ENCODE results near the gene LTO1.

DNA sequence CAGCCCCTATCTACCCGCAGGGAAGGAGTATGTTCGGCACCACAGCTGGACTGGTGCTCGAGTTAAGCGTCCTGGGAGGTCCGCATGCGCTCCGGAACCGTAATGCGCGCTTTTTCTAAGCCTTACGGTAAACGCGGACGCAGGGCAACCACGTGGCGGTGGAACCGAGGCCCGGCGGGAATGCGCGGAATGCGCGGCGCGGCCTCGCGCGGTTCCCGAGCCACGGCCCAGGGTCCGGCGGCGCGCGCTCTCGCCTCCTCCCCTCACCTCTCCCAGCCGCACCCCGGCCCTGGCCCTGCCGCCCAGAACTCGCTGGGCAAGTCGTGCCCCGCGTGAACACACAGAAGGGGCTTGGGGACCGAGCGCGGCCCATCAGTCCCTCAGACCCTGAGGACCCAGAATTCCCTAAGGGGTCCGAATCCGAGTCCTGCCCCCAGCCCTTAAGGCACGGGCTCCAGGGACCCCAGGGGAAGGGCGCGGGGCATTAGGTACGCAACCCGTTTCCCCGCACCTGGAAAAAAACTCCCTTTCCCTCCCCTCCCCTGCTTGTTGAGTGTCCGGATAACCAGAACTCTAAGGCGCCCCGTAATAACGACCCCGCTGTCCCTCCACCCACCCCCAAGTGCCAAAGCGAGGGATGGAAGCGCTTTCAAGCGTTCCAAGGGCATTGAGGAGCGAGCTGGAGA, 38.5 kb downstream of the LTO1 start:
- TF ChIP-seq, protein P1, sequence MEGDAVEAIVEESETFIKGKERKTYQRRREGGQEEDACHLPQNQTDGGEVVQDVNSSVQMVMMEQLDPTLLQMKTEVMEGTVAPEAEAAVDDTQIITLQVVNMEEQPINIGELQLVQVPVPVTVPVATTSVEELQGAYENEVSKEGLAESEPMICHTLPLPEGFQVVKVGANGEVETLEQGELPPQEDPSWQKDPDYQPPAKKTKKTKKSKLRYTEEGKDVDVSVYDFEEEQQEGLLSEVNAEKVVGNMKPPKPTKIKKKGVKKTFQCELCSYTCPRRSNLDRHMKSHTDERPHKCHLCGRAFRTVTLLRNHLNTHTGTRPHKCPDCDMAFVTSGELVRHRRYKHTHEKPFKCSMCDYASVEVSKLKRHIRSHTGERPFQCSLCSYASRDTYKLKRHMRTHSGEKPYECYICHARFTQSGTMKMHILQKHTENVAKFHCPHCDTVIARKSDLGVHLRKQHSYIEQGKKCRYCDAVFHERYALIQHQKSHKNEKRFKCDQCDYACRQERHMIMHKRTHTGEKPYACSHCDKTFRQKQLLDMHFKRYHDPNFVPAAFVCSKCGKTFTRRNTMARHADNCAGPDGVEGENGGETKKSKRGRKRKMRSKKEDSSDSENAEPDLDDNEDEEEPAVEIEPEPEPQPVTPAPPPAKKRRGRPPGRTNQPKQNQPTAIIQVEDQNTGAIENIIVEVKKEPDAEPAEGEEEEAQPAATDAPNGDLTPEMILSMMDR (IDR thresholded peaks at IDR 0.05; ENCODE audit: insufficient read depth, low read depth, low read length) = no peak
- TF ChIP-seq EZH2 (IDR thresholded peaks at IDR 0.05; ENCODE audit: insufficient read depth, low read length) = no peak
